UCSD-AML1 (cell line): ENCODE results near the gene PDK2.

Experiments
- DNase-seq: peaks from one replicate; lab custom pipeline; 2025; ENCODE audit not compliant: unreplicated experiment; lab: John Stamatoyannopoulos, UW

Gene PDK2

GRCh38 chr17:50149091-50149416 lies 53.9 kb downstream of the PDK2 start:
- no peak for DNase-seq

GRCh38 chr17:50149417-50150353 lies 54.5 kb downstream of the PDK2 start:
- peak; percentile 37 for DNase-seq

- DNase-seq: no peak
Measured at GRCh38 chr17:50150354-50151040, 55.3 kb downstream of the PDK2 start, which contains the start of gene PPP1R9B. Gene PPP1R9B, minus strand, starts transcription at chr17:50150677. Its CDS starts 164 bp downstream, at chr17:50150513.

- DNase-seq: peak; percentile 95
Measured at GRCh38 chr17:50151041-50151936, 56.1 kb downstream of the PDK2 start.

- DNase-seq: peak; percentile 86
Measured at GRCh38 chr17:50151937-50152547, 56.9 kb downstream of the PDK2 start.

GRCh38 chr17:50152736-50153135 lies 57.6 kb downstream of the PDK2 start:
- DNase-seq: no peak

GRCh38 chr17:50153650-50154575 lies 58.8 kb downstream of the PDK2 start:
- DNase-seq: no peak

- no peak for DNase-seq
Measured at GRCh38 chr17:50154604-50155003, 59.5 kb downstream of the PDK2 start.

- DNase-seq: no peak
Measured at GRCh38 chr17:50155115-50155819, 60.1 kb downstream of the PDK2 start.

GRCh38 chr17:50157891-50158290 lies 62.7 kb downstream of the PDK2 start:
- DNase-seq: no peak

GRCh38 chr17:50161023-50161910 lies 66.1 kb downstream of the PDK2 start:
- DNase-seq: peak; percentile 93
